A673 (cell line): Measurements from ENCODE around the gene OXSR1. TPM values are rescaled to one million over a fixed set of nuclear protein-coding genes. Genes with fewer than 3 reads are reported as not detected.

ENCODE experiments used
- BruUV-seq: library from RNA; stranded (reverse); fragments of 400-500 nt; replicated peaks from 2 replicates; lab custom pipeline; 2021; lab: Mats Ljungman, UMichigan
- CTCF ChIA-PET: fragments of 300-600 bp; sonication (Branson Sonifier 250); formaldehyde crosslinking; loops from one replicate; lab custom pipeline; 2022; ENCODE audit warnings: antibody characterized with exemption; lab: Charles Lee
- POLR2A ChIA-PET: fragments of 300-600 bp; sonication (Branson Sonifier 250); formaldehyde crosslinking; loops from one replicate; lab custom pipeline; 2022; ENCODE audit warnings: antibody characterized with exemption; ENCODE audit not compliant: low non-redundant PET; lab: Charles Lee
- DNase-seq: peaks from one replicate; pipeline ENCODE4 v3.0.0-alpha.2; 2015; ENCODE audit warnings: low spot score
- H3K27ac ChIP-seq: fragments of 200-600 bp; sonication (generic); 2 replicates; pipeline ENCODE4 v1.5.1; 2016; ENCODE audit warnings: mixed run types, low read depth, mild to moderate bottlenecking, mixed read lengths, antibody characterized with exemption, low read length; ENCODE audit not compliant: poor library complexity, severe bottlenecking
- H3K27me3 ChIP-seq: fragments of 200-600 bp; sonication (generic); replicated peaks from 2 replicates; pipeline ENCODE4 v1.6.1; 2017; ENCODE audit warnings: mixed run types, low read depth, mild to moderate bottlenecking, mixed read lengths, antibody characterized with exemption, low read length; ENCODE audit not compliant: insufficient read depth, poor library complexity
- H3K36me3 ChIP-seq: fragments of 200-600 bp; sonication (generic); 2 replicates; pipeline ENCODE4 v1.6.1; 2016; ENCODE audit warnings: mixed run types, mild to moderate bottlenecking, mixed read lengths, antibody characterized with exemption, low read length; ENCODE audit not compliant: insufficient read depth, poor library complexity, severe bottlenecking
- H3K4me1 ChIP-seq: fragments of 200-600 bp; sonication (generic); 2 replicates; pipeline ENCODE4 v1.6.1; 2017; ENCODE audit warnings: mixed run types, mild to moderate bottlenecking, mixed read lengths, antibody characterized with exemption, low read length; ENCODE audit not compliant: insufficient read depth, poor library complexity, severe bottlenecking
- H3K4me3 ChIP-seq: fragments of 200-600 bp; sonication (generic); 2 replicates; pipeline ENCODE4 v1.5.1; 2016; ENCODE audit warnings: low read depth, mixed run types, mild to moderate bottlenecking, mixed read lengths, low read length; ENCODE audit not compliant: poor library complexity, severe bottlenecking
- H3K9me3 ChIP-seq: fragments of 200-600 bp; sonication (generic); 2 replicates; pipeline ENCODE4 v1.6.1; 2016; ENCODE audit warnings: mixed run types, low read depth, mild to moderate bottlenecking, mixed read lengths, antibody characterized with exemption, low read length; ENCODE audit not compliant: poor library complexity, severe bottlenecking
- CTCF ChIP-seq: fragments of 300-800, 200-600 bp; sonication (generic); conservative IDR thresholded peaks from 2 replicates; pipeline ENCODE4 v1.5.1; 2017; ENCODE audit warnings: low read depth, mild to moderate bottlenecking, antibody characterized with exemption, low read length, moderate library complexity, mixed read lengths
- EZH2 ChIP-seq: fragments of 200-600 bp; sonication (generic); IDR thresholded peaks from 2 replicates; pipeline ENCODE4 v1.6.1; 2017; ENCODE audit warnings: borderline replicate concordance, low read depth, mild to moderate bottlenecking, mixed read lengths, antibody characterized with exemption, low read length; ENCODE audit not compliant: poor library complexity, severe bottlenecking
- intact Hi-C: fragments of 100-400 bp; cut with micrococcal nuclease; formaldehyde crosslinking; loops from one replicate; pipeline ENCODE4 v1.10.0; 2022; ENCODE audit not compliant: unreplicated experiment
- total RNA-seq: library from RNA; stranded (reverse); gene quantifications from 2 replicates; pipeline ENCODE4 v1.2.3, GENCODE V29; 2021

Gene OXSR1
- total RNA-seq, 1 experiment from 2014 or later: 30.9 TPM

- Histone ChIP-seq H3K27me3 (no peaks in the 10 kb centered on the region), H3K27ac (no peak overlapping the region), H3K4me3 (no peak overlapping the region), H3K36me3 (peaks cover 7% of the 10 kb centered on the region), H3K4me1 (no peaks in the 10 kb centered on the region), H3K9me3 (no peaks in the 10 kb centered on the region)
- TF ChIP-seq EZH2: no peak
- TF ChIP-seq CTCF: no peak
- no TSS peak for BruUV-seq
- intact Hi-C loops: no loop called here
- ChIA-PET CTCF (no interaction called here), POLR2A (no interaction called here)
- DNase-seq: no peak
Observed at GRCh38 chr3:38126121-38126892, 39.0 kb upstream of the OXSR1 start.

GRCh38 chr3:38127611-38128302 lies 37.6 kb upstream of the OXSR1 start:
- no peaks in the 10 kb centered on the region for H3K4me1 ChIP-seq
- TF ChIP-seq CTCF (no peak), EZH2 (no peak)
- H3K27me3 ChIP-seq: no peaks in the 10 kb centered on the region
- DNase-seq: no peak
- H3K4me3 ChIP-seq: no peak overlapping the region
- peaks cover 8% of the 10 kb centered on the region for H3K36me3 ChIP-seq
- ChIA-PET CTCF (no interaction called here), POLR2A (no interaction called here)
- BruUV-seq: no TSS peak
- no peaks in the 10 kb centered on the region for H3K9me3 ChIP-seq
- intact Hi-C loops: no loop called here
- no peak overlapping the region for H3K27ac ChIP-seq

- intact Hi-C loops: no loop called here
- TF ChIP-seq EZH2: no peak
- no peak for TF ChIP-seq CTCF
- no peak for DNase-seq
- ChIA-PET POLR2A (no interaction called here), CTCF (no interaction called here)
- no peaks in the 10 kb centered on the region for H3K27me3 ChIP-seq
- H3K4me3 ChIP-seq: no peak overlapping the region
- no peaks in the 10 kb centered on the region for H3K9me3 ChIP-seq
- H3K36me3 ChIP-seq: peaks cover 8% of the 10 kb centered on the region
- BruUV-seq: no TSS peak
- no peaks in the 10 kb centered on the region for H3K4me1 ChIP-seq
- no peak overlapping the region for H3K27ac ChIP-seq
Observed at GRCh38 chr3:38128303-38128655, 37.1 kb upstream of the OXSR1 start.
